Islet precursor cell (in vitro differentiated cells): ENCODE data around the gene MYB.
A peak's percentile ranks its signal among the peaks of the same experiment; 100 is the strongest.

ENCODE experiments used
- DNase-seq: peaks from one replicate; pipeline ENCODE4 v3.0.0-alpha.2; 2018

Gene MYB

GRCh38 chr6:135165031-135165430 is 16.1 kb upstream of the MYB start:
- DNase-seq = no peak

DNA sequence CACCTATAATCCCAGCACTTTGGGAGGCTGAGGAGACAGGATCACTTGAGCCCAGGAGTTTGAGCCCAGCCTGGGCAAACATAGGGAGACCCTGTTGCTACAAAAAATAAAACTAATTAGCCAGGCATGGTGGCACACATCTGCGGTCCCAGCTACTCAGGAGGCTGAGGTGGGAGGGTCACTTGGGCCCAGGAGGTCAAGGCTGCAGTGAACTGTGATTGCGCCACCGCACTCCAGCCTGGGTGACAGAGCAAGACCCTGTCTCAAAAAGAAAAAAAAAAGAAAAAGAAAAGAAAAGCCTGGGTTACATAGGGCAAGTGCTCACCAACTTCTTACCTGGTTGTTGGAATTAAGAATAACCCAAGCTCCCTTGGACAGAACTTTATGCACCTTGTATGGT is 14.6 kb upstream of the MYB start:
- no peak for DNase-seq

DNA sequence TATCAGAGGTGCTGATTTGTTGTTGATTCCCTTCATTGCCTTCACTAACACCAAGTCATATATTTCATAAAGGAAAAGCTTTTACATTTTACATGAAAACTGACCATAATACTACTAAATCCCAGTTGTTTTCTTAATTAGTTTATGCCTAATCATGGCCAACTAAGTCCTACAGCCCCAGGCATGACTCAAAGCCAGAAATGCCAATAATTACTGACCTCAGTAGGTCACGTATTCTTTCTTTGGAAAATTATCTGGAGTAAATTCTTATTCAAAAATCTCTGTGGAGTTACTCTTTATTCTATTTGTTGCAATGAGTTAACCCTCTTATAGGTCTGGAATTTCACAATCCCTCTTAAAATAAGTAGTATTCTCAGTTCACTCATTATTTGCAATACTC is 13.5 kb upstream of the MYB start:
- no peak for DNase-seq

- DNase-seq = no peak
These were observed 12.3 kb upstream of the MYB start for GRCh38 chr6:135168766-135169165.

- DNase-seq = no peak
These were observed 10.9 kb upstream of the MYB start for GRCh38 chr6:135170238-135170637.

DNA sequence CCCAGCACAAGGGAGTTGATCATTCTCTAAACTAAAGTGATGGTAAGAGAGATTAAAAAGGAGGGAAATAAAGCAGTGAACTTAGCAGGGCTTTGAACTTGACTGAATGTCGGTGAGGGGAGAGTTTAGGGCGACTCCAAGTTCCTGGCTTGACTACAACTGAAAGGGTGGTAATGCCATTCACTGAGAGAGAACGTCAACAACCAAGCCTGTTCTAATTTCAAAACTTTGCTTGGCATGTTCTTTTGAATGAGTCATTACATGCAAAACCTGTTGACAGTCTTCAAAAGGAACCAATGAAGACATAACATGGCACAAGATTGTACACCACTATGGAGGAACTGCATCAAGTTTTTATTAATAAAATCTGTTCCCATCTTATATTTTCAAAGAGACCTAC is 10.3 kb upstream of the MYB start:
- DNase-seq = no peak

DNA sequence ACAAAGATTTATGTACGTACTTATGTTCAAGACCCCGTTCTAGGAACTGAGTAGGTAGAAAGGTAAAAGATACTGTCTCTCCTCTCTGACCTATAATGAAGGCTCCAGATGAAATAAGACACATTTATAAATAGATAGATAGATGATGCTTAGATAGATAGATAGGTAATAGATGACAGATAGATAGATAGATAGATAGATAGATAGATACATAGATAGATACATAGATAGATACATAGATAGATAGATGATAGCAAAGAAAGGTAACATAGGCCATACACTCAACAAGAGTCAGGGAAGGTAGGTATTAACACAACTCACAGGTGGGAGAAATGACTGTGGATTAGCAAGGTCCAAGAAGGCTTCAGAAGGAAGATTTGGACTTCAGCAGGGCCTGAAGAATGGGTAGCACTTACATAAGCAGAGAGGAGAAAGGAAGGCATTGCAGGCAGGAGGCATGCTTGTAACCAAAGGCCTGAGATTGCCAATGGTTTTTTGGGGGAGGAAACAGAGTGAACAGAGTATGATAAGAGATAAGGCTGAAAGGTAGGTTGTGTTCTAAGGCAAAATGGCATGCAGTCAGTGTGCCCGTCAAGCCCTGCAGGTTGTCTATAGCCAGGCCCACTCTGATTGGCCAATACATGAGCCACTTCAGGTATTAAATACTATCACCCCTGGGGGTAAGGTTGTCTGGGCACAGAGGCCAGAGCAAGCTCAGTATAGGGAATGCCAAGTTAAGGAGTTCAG is 7.7 kb upstream of the MYB start:
- peak; percentile 52 for DNase-seq

GRCh38 chr6:135173989-135174484 is 7.1 kb upstream of the MYB start:
- no peak for DNase-seq

DNA sequence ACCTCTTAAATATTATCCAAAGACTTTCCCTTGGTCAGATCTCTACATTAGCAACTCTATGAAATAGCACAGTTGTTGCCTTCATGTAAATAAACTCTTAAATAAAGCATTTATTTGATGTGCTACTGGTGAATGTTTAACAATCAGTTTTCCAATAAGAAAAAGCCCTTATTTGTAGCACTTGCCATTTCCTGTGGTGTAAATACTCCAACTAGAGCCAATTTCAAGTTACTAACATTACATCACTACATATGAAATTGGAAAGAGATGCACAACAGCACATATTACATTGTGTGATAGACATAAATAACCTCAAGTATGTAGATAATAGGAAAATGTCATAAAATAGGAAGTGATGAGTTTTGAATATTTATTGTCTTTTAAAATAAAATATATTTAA is 5.0 kb upstream of the MYB start:
- no peak for DNase-seq

DNA sequence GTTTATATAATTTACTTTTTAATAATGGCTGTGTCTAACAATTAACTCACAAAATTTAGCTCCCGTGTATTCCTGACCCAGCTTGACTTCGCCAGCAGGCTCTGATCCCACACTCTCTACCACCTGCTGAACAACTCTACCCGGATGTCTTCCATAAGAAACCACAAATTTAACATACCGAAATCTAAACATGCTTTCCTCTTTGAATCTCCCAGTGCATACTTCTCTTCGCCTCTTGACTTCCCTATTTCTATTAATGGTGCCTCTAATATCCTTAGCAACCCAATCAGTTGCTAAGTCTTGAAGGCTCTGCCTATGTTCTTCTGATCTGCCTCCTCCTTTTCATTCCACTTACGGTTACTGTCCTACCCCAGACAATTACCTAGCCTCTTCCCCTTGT is 4.6 kb upstream of the MYB start:
- no peak for DNase-seq

- DNase-seq = no peak
These were observed 1.7 kb upstream of the MYB start for GRCh38 chr6:135179372-135179771.

DNA sequence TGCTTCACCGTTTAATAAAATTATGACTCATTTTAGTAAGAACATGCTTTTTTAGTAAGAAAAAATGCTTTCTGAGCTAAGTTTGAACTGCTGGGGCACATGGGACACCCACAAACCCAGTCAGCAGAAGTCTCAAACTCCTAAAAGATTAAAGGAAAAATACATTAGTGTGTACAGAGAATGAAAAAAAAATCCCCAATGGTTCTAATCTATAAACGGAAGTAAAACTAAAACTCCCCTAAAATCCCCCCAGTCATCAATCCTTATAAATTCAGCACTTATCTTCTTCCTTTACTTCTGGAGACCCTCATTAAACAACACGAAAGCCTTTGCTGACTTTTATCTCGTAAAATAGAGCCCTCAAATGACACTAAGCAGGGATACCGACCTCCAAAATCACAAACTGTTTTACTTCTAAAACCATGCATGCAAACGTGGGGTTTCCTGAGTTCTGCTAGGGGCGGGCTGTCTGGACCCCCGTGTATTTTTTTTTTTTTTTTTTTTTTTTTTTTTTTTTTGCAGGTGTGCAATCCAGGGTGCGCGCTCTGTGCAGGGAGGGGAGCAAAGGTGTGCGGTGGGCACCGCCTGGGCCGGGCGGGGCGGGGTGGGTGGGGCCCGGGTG is 1.1 kb upstream of the MYB start:
- no peak for DNase-seq

DNA sequence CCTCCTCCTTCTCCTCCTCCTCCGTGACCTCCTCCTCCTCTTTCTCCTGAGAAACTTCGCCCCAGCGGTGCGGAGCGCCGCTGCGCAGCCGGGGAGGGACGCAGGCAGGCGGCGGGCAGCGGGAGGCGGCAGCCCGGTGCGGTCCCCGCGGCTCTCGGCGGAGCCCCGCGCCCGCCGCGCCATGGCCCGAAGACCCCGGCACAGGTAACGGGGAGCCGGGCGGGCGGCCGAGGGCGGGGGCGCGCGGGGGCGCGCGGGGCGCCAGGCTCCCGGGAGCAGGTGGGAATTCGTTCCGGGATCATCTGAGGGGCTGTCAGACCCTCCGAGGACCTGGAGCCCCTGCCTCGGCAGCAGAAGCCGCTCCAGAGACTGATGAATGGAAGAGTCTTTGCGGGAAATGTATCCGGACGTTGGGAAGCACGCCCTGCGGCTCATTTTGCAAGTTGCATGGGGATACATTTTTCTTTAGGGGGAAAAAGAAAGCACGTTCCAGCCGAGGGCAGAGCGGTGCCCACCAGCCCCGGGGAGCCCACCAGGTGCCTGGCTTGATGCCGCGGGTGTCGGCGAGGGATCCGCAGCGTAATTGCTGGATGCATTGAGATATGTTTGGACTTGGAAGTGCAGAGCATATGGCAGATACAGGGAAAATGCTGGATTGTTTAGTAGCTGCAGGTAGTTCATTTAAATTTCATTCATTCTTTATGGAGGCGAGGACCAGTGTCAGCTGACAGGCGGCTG is 394 bp downstream of the MYB start:
- no peak for DNase-seq

DNA sequence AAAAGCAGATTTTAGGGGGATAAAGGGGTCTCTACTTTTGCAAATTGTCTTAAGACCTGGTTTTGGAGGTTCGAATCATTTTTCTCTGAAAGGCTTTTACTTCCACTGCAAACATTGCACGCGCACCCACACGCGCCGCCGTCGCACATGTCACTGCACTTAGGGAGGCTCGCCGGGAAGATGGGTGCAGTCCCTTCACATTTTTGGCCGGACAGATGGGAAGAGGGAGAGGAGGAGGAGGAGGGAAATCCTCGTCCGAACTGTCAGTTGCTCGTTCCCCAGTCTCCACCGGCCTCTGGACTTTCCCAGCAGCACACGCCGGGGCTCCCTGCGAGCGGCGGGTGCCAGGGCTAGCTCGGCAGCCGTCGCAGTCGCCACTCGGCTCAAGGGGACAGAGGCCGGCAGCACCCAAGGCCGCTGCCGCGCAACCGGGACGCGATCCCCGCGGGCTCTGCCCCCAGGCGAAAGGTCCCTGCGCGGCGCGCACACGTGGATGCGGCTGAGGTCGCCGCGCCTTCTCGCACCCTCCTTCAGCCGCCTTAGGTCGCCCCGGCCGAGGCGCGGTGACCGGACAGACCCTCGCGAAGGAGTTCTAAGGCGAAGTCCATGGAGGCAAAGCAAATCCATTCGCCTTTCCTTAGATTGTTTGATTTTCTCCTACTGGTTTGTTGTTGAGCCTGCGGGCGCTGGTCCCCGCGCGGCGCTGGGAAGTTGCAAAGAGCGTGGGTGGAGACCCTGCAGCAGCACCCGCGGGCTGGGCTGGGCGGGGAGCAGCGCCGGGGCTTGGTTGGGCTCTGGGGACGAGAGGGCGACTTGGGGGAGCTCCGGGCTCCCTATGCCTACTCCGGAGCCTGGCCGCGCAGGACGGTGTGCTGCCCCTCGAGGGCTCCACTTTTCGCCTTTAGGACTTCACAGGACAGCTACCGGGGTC is 1.2 kb downstream of the MYB start:
- peak; percentile 64 for DNase-seq

DNA sequence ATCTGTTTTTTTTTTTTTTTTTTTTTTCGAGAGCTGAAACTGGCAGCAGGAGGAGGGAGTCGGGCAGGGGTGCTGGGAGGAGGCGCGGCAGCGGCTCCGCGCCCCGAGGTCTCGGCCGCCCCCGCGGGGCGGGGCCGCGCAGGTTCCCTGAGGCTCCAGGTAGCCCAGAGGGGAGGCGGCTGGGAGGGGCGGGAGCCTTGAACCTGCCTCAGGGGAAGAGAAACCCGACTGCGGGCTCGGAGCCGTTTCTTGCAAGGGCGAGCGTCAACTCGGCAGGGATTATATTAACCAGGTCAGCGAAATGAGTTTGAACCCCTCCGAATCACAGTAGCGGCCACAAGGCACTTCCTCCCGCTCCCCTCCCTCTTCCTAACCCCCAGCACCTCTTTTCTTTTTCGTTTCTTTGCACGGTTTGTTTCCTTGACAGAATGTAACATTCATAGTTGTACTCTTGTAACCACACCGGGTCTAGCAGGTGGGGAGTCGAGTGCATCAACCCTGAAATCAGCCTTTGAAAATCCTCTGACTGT is 2.0 kb downstream of the MYB start:
- DNase-seq = peak; percentile 54

- peak; percentile 81 for DNase-seq
These were observed 2.7 kb downstream of the MYB start for GRCh38 chr6:135183532-135184440.

GRCh38 chr6:135185483-135185882 is 4.4 kb downstream of the MYB start:
- DNase-seq = no peak

DNA sequence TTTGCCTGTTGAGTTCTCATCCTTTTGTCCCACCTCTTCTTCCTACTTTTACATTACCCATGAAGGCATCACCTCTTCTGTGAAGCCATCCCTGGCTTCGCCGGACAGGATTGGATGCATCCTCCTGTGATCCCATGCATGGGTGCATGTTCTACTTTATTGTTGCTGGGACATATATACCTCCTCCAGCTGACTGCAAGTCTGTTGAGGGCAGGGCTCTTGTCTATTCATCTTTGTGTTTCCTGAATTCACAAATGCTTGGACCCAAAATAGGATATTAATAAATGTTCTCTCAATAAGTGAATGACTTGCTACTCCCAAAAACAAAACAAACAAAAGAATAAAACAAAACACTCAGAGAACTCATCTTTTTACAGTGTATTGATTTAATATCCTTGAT is 5.1 kb downstream of the MYB start:
- DNase-seq = no peak

DNA sequence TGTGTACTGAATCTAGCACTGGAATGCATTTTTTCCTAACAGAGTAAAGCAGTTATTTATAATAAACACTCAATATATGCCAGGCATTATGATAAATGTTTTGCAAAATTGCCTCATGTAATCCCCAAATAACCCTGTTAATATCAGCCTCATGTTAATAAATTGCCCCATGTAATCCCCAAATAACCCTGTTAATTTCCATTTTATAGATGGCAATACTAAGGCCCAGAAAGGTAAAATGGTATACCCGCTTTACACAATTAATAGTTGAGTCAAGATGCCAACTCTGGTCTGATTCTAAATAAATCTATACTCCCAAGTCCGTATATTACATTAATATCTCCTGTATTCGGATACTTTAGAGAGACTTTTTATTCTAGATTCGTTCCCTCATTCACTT is 6.3 kb downstream of the MYB start:
- no peak for DNase-seq

DNA sequence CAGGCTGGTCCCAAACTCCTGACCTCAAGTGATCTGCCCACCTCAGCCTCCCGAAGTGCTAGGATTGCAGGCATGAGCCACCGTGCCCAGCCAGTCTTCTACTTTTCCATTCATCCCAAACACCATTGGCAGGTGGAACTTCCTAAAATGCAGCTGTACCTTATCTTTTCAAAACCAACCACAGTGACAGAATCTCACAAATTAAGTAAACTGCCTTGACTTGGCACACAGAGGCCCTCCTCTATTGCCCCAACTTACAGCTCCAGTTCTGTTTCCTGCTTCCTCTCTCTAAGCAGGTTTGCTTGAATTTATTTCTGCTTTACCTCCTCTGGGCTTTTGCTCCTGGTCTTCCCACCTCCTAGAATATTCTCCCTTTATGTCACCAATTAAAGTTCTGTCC is 7.6 kb downstream of the MYB start:
- no peak for DNase-seq

DNA sequence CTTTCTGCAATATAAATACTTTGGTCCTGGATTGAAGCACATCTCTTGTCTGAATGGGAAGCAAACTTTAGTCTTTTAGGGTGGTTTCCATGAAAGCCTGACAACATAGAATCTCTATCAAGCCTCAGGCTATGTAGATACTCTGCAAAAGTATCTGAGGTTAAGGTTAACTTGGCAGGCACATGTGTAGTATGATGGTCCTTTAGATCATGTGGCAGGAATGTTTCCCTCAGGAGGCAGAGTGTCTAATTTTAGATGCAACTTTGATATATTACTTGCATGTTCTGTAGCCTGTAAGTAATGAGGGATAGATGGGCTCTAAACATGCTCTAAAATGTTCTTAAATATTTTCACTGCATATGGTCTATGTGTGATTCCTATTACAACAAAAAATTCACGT is 8.2 kb downstream of the MYB start:
- DNase-seq = no peak
